Ectodermal cell (in vitro differentiated cells): ENCODE results near the gene AMHR2.
"Not testable (repeated sequence)": the region's sequence is repeated elsewhere in the genome, so short reads cannot be mapped to it uniquely, and the experiment has no call there.

Source experiments
- H3K27ac ChIP-seq: 2 replicates; pipeline ENCODE4 v1.7.0; 2013; ENCODE audit warnings: mild to moderate bottlenecking, low read depth, low read length; ENCODE audit not compliant: insufficient read depth, poor library complexity, severe bottlenecking
- H3K27me3 ChIP-seq: 2 replicates; pipeline ENCODE4 v1.7.0; 2013; ENCODE audit warnings: mild to moderate bottlenecking, low read length; ENCODE audit not compliant: insufficient read depth, control insufficient read depth, poor library complexity, severe bottlenecking
- H3K36me3 ChIP-seq: one replicate; pipeline ENCODE4 v1.7.0; 2013; ENCODE audit warnings: low read length; ENCODE audit not compliant: control insufficient read depth, insufficient read depth
- H3K4me1 ChIP-seq: one replicate; pipeline ENCODE4 v1.7.0; 2013; ENCODE audit warnings: low read length; ENCODE audit not compliant: control insufficient read depth, insufficient read depth
- H3K4me3 ChIP-seq: 2 replicates; pipeline ENCODE4 v1.7.0; 2013; ENCODE audit warnings: low read depth, low read length, control low read depth; ENCODE audit not compliant: insufficient read depth
- H3K9me3 ChIP-seq: 2 replicates; pipeline ENCODE4 v1.7.0; 2013; ENCODE audit warnings: mild to moderate bottlenecking, low read length, moderate library complexity; ENCODE audit not compliant: control insufficient read depth
- WGBS, 2 experiments: methylation state at CpG; one replicate each; pipeline ENCODE4 v1.1.7; 2013; ENCODE audit warnings: missing lambda C conversion rate in 2 of 2; 5-methylcytosine and 5-hydroxymethylcytosine counted together

The AMHR2 gene

GRCh38 chr12:53383258-53383657 is 40.4 kb upstream of the AMHR2 start:
- Histone ChIP-seq H3K36me3 (peaks cover 24% of the 10 kb centered on the region), H3K4me1 (peaks cover 36% of the 10 kb centered on the region), H3K27ac (no peak overlapping the region), H3K4me3 (peak overlapping the region; percentile 5), H3K9me3 (no peaks in the 10 kb centered on the region), H3K27me3 (no peaks in the 10 kb centered on the region)
- 96 to 100% methylated on average over 2 of the region's 2 CpGs for WGBS, 2 experiments

- 93 to 96% methylated on average over 5 of the region's 5 CpGs for WGBS, 2 experiments
- Histone ChIP-seq H3K36me3 (peaks cover 24% of the 10 kb centered on the region), H3K4me1 (peaks cover 26% of the 10 kb centered on the region)
- H3K27ac ChIP-seq, H3K27me3 ChIP-seq, H3K4me3 ChIP-seq, H3K9me3 ChIP-seq: not testable (repeated sequence)
These were observed 37.3 kb upstream of the AMHR2 start for GRCh38 chr12:53386381-53386780.

GRCh38 chr12:53388932-53389331 is 34.7 kb upstream of the AMHR2 start:
- Histone ChIP-seq H3K27ac (no peak overlapping the region), H3K36me3 (peaks cover 4% of the 10 kb centered on the region), H3K4me1 (peaks cover 4% of the 10 kb centered on the region), H3K9me3 (no peaks in the 10 kb centered on the region), H3K4me3 (no peak overlapping the region), H3K27me3 (no peaks in the 10 kb centered on the region)
- 90 to 92% methylated on average over 3 to 4 of the region's 4 CpGs for WGBS, 2 experiments

GRCh38 chr12:53389702-53390101 is 34.0 kb upstream of the AMHR2 start:
- no peaks in the 10 kb centered on the region for H3K27me3 ChIP-seq
- no peaks in the 10 kb centered on the region for H3K9me3 ChIP-seq
- H3K36me3 ChIP-seq, result peaks cover 4% of the 10 kb centered on the region
- peaks cover 1% of the 10 kb centered on the region for H3K4me1 ChIP-seq
- H3K4me3 ChIP-seq, result no peak overlapping the region
- 98 to 100% methylated on average over 3 of the region's 3 CpGs for WGBS, 2 experiments
- H3K27ac ChIP-seq, result no peak overlapping the region

GRCh38 chr12:53391724-53392123 is 31.9 kb upstream of the AMHR2 start:
- Histone ChIP-seq H3K4me1 (no peaks in the 10 kb centered on the region), H3K27ac (no peak overlapping the region), H3K27me3 (no peaks in the 10 kb centered on the region), H3K36me3 (peaks cover 4% of the 10 kb centered on the region), H3K4me3 (no peak overlapping the region), H3K9me3 (no peaks in the 10 kb centered on the region)
- WGBS, 2 experiments, result 93 to 94% methylated on average over 5 of the region's 5 CpGs

GRCh38 chr12:53399896-53400295 is 23.8 kb upstream of the AMHR2 start:
- Histone ChIP-seq H3K9me3 (no peaks in the 10 kb centered on the region), H3K36me3 (no peaks in the 10 kb centered on the region), H3K4me1 (no peaks in the 10 kb centered on the region), H3K4me3 (no peak overlapping the region), H3K27ac (no peak overlapping the region), H3K27me3 (no peaks in the 10 kb centered on the region)
- WGBS, 2 experiments, result 96 to 98% methylated on average over 7 of the region's 7 CpGs

- WGBS, 2 experiments, result 94 to 97% methylated on average over 16 of the region's 16 CpGs
- not testable (repeated sequence) for H3K27me3 ChIP-seq, H3K4me3 ChIP-seq, H3K36me3 ChIP-seq, H3K4me1 ChIP-seq, H3K27ac ChIP-seq, H3K9me3 ChIP-seq
These were observed 21.3 kb upstream of the AMHR2 start for GRCh38 chr12:53402351-53402750.

- Histone ChIP-seq H3K27me3 (no peaks in the 10 kb centered on the region), H3K9me3 (no peaks in the 10 kb centered on the region), H3K36me3 (peaks cover 9% of the 10 kb centered on the region), H3K4me1 (no peaks in the 10 kb centered on the region), H3K4me3 (no peak overlapping the region), H3K27ac (no peak overlapping the region)
- WGBS, 2 experiments, result 95 to 98% methylated on average over 7 of the region's 7 CpGs
These were observed 20.8 kb upstream of the AMHR2 start for GRCh38 chr12:53402871-53403270.

- Histone ChIP-seq H3K36me3 (peaks cover 36% of the 10 kb centered on the region), H3K4me1 (peaks cover 22% of the 10 kb centered on the region), H3K9me3 (no peaks in the 10 kb centered on the region), H3K27me3 (no peaks in the 10 kb centered on the region), H3K27ac (no peak overlapping the region), H3K4me3 (no peak overlapping the region)
- WGBS, 2 experiments, result 96 to 98% methylated on average over 5 of the region's 5 CpGs
These were observed 12.7 kb upstream of the AMHR2 start for GRCh38 chr12:53410951-53411350.

- Histone ChIP-seq H3K4me1 (peaks cover 22% of the 10 kb centered on the region), H3K27ac (peak overlapping the region; percentile 50), H3K27me3 (no peaks in the 10 kb centered on the region), H3K9me3 (no peaks in the 10 kb centered on the region), H3K36me3 (peaks cover 27% of the 10 kb centered on the region), H3K4me3 (no peak overlapping the region)
- WGBS, 2 experiments, result 89 to 98% methylated on average over 3 of the region's 3 CpGs
These were observed 10.0 kb upstream of the AMHR2 start for GRCh38 chr12:53413485-53414204.
